DOHH2 (cell line): Measurements from ENCODE around the gene GRID1.

Source experiments
- EZH2phosphoT487 ChIP-seq: fragments of 200-600 bp; sonication (generic); IDR thresholded peaks from 2 replicates; pipeline ENCODE4 v1.6.1; 2017; ENCODE audit warnings: borderline replicate concordance, mild to moderate bottlenecking, antibody characterized with exemption, low read length, moderate library complexity, mixed read lengths
- TF ChIP-seq, protein P1 (sequence below): fragments of 200-600 bp; sonication (generic); IDR thresholded peaks from one replicate; pipeline ENCODE4 v1.5.1; 2014; ENCODE audit warnings: antibody characterized with exemption, mild to moderate bottlenecking, low read depth, low read length; ENCODE audit not compliant: poor library complexity, severe bottlenecking

DNA sequence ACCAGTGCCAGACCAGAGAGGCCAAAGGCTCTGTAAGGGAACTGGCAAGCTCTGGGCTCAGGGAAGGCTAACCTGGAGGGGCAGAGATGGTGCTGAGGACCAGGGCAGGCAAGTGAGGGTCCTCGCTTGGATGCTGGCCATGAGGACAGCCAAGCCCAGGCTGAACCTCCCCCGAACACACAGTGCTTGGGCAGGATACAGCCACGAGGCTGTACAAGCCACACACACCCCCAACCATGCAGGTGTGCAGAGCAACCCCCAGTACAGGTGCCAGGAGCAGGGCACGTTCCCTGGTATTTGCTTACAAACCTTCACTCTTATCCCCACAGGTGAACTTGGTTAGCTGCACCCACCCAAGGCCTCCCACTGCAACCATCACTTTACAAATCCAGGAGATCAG, 185.7 kb downstream of the GRID1 start:
- TF ChIP-seq, protein P1, sequence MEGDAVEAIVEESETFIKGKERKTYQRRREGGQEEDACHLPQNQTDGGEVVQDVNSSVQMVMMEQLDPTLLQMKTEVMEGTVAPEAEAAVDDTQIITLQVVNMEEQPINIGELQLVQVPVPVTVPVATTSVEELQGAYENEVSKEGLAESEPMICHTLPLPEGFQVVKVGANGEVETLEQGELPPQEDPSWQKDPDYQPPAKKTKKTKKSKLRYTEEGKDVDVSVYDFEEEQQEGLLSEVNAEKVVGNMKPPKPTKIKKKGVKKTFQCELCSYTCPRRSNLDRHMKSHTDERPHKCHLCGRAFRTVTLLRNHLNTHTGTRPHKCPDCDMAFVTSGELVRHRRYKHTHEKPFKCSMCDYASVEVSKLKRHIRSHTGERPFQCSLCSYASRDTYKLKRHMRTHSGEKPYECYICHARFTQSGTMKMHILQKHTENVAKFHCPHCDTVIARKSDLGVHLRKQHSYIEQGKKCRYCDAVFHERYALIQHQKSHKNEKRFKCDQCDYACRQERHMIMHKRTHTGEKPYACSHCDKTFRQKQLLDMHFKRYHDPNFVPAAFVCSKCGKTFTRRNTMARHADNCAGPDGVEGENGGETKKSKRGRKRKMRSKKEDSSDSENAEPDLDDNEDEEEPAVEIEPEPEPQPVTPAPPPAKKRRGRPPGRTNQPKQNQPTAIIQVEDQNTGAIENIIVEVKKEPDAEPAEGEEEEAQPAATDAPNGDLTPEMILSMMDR = no peak
- TF ChIP-seq EZH2phosphoT487 = no peak
